Duodenal mucosa (tissue), 2 donors: ENCODE results near the gene PFKFB3.
"Not testable (repeated sequence)": the region's sequence is repeated elsewhere in the genome, so short reads cannot be mapped to it uniquely, and the experiment has no call there.

ENCODE experiments used
- H3K27ac ChIP-seq: one replicate; pipeline ENCODE4 v1.7.0; 2013; ENCODE audit warnings: low read depth, low read length
- H3K27me3 ChIP-seq, 2 donors: one replicate each; pipeline ENCODE4 v1.7.0; 2013; ENCODE audit warnings: low read length in 2 of 2, control low read depth in 1 of 2; ENCODE audit not compliant: insufficient read depth in 2 of 2, control insufficient read depth in 1 of 2
- H3K36me3 ChIP-seq, 2 donors: one replicate each; pipeline ENCODE4 v1.7.0; 2013; ENCODE audit warnings: low read length in 2 of 2, control low read depth in 1 of 2; ENCODE audit not compliant: insufficient read depth in 2 of 2, control insufficient read depth in 1 of 2
- H3K4me1 ChIP-seq, 2 donors: one replicate each; pipeline ENCODE4 v1.7.0; 2013; ENCODE audit warnings: low read length in 2 of 2, control low read depth in 1 of 2; ENCODE audit not compliant: insufficient read depth in 2 of 2, control insufficient read depth in 1 of 2
- H3K4me3 ChIP-seq, 2 donors: one replicate each; pipeline ENCODE4 v1.7.0; 2013; ENCODE audit warnings: low read length in 2 of 2, low read depth in 1 of 2
- H3K9ac ChIP-seq, 2 donors: one replicate each; pipeline ENCODE4 v1.7.0; 2013; ENCODE audit warnings: low read length in 2 of 2, low read depth in 1 of 2
- H3K9me3 ChIP-seq, 2 donors: one replicate each; pipeline ENCODE4 v1.7.0; 2013; ENCODE audit warnings: low read length in 2 of 2, control low read depth in 1 of 2; ENCODE audit not compliant: control insufficient read depth in 1 of 2

Gene PFKFB3

DNA sequence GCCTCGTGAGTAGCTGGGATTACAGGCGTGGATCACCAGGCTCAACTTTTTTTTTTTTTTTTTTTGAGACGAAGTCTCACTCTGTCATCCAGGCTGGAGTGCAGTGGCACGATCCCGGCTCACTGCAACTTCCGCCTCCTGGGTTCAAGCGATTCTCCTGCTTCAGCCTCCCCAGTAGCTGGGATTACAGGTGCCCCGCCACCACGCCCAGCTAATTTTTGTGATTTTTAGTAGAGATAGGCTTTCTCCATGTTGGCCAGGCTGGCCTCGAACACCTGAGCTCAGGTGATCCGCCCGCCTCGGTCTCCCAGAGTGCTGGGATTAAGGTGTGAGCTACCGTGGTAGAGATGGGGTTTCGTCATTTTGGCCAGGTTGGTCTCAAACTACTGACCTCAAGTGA is 36.8 kb upstream of the PFKFB3 start:
- not testable (repeated sequence) for H3K27ac ChIP-seq
- Histone ChIP-seq H3K4me1 (peaks cover 23 to 39% of the 10 kb centered on the region in 2 donors), H3K36me3 (peaks cover 3 to 11% of the 10 kb centered on the region in 2 donors)

DNA sequence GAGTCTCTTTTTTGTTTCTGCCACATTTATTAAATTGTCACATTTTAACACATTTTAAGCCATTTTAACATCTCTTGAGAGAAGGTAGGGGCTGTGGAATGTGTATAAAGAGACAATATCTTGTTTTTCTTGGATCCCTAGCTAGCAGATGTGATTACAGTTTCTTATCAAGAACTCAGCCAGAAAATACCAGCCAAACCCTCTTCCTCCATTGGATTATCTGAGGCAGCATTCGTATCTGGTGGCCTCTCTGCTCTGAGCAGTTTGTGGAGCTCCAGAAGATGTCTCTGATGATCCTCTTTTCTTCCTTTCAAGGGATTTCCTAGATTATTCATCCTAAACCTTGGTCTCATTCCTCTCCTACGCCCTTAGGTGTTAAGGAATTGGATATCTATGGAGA is 35.3 kb upstream of the PFKFB3 start:
- no peak overlapping the region for H3K4me3 ChIP-seq
- H3K27ac ChIP-seq: no peak overlapping the region
- H3K27me3 ChIP-seq: no peaks in the 10 kb centered on the region
- H3K9ac ChIP-seq: no peak overlapping the region
- peaks cover 23 to 50% of the 10 kb centered on the region in 2 donors for H3K4me1 ChIP-seq
- peaks cover 3 to 11% of the 10 kb centered on the region in 2 donors for H3K36me3 ChIP-seq
- no peaks in the 10 kb centered on the region for H3K9me3 ChIP-seq

More for the DNA sequence above, 36.8 kb upstream of the PFKFB3 start:
- not testable (repeated sequence) for H3K27me3 ChIP-seq, H3K9ac ChIP-seq, H3K4me3 ChIP-seq, H3K9me3 ChIP-seq

DNA sequence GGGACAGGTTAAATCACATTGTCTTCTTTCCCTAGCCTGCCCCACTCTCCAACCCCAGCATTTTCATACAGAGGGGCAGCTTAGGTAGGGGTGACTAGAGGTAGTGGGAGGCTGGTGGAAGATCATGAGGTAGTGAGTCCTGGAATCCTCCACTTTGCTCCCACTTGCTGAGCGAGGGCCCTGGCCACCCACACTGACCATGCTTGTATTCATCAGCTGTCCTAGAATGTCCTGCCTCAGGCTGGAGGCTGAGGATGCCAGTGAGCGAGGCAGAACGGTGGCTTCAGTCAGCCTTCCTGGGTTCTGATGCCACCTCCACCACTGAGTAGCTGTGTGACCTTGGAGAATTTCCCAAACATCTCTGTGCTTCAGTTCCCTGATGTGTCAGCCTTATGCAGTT is 34.6 kb upstream of the PFKFB3 start:
- Histone ChIP-seq H3K27ac (no peak overlapping the region), H3K4me1 (peaks cover 17 to 50% of the 10 kb centered on the region in 2 donors), H3K9me3 (no peaks in the 10 kb centered on the region)

DNA sequence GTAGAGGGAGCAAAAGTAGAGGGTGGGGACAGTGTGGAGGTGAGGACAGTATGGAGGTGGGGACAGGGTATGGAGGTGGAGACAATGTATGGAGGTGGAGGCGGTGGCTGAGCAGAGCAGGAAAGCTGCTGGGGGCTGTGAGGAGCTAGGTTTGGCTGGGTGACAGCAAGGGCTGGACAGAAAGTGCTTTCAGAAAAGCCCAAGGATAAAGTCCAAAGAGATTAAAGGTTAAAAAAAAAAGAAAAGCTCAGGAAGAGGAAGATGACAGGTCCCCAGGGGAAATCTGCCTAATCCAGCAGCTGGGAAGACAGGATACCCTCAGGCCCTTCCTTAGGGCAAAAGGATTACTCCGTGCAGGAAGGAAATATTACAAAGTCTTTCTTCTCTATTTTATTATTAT is 32.1 kb upstream of the PFKFB3 start:
- no peak overlapping the region for H3K4me3 ChIP-seq
- no peak overlapping the region for H3K9ac ChIP-seq
- H3K27ac ChIP-seq: no peak overlapping the region
- peaks cover 15 to 40% of the 10 kb centered on the region in 2 donors for H3K4me1 ChIP-seq
- H3K27me3 ChIP-seq: no peaks in the 10 kb centered on the region
- H3K36me3 ChIP-seq: peaks cover 3 to 12% of the 10 kb centered on the region in 2 donors
- H3K9me3 ChIP-seq: no peaks in the 10 kb centered on the region

More for the DNA sequence above, 34.6 kb upstream of the PFKFB3 start:
- H3K4me3 ChIP-seq: no peak overlapping the region
- H3K27me3 ChIP-seq: no peaks in the 10 kb centered on the region
- H3K9ac ChIP-seq: no peak overlapping the region
- H3K36me3 ChIP-seq: peaks cover 3 to 11% of the 10 kb centered on the region in 2 donors

DNA sequence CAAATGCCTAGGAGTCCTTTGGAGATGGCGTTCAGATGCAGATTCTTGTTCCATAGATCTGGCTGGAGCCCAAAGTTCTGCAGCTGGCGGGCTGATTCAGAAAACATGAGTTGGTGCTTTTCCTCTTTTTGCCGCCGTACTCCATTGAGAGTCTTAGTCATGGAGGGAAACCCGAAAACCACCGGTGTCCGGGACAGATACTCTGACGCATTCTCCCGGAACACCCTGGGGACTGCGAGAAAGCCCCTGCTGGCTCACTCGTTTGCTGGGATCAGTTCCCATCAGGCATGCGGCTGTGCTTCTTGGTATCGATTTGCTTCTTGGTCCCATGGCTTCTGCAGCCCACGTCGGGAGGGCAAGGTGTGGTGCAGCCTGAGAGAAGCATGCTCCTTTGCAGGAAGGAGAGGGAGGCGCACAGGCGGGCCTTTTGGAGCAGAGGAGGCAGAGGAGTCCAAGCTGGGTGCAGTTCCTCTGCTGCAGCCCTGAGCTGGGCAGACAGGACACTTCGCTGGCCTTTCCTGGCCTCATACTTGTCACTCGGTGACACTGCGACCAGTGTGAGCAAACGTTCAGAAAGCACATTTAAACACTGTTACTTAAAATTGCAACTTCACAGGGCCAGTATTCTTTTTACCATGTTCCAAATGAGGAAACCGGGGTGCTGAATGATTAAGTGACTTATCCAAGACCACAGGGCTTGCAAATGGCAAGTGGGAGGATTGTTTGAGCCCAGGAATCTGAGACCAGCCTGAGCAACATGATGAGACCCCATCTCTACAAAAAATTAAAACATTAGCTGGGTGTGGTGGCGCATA is 30.6 kb upstream of the PFKFB3 start:
- H3K4me1 ChIP-seq: peaks cover 15 to 40% of the 10 kb centered on the region in 2 donors
- H3K9ac ChIP-seq: no peak overlapping the region
- H3K4me3 ChIP-seq: peak overlapping the region in 1 of 2 donors; percentile 2
- peaks cover 3 to 11% of the 10 kb centered on the region in 2 donors for H3K36me3 ChIP-seq
- H3K27ac ChIP-seq: no peak overlapping the region
- no peaks in the 10 kb centered on the region for H3K9me3 ChIP-seq
- no peaks in the 10 kb centered on the region for H3K27me3 ChIP-seq

DNA sequence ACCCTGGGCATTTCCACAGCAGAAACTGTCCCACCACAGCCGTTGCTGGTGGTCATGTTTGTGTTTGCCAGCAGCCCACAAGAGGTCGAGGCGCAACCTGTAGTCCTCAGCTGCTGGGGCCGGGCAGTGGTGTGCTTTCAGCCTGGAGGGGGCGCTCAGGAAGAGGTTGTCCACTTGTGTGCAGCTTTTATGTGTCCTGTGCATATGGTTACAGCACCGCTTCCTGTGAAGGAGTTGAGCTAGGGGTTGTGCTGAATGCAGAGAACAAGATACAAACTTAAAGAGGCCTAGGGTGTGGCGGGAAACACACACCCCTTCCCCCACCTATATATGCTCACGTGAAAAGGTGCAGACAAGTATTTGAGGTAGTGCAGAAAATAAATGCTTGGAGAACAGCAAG is 29.5 kb upstream of the PFKFB3 start:
- H3K36me3 ChIP-seq: peaks cover 3 to 4% of the 10 kb centered on the region in 2 donors
- no peaks in the 10 kb centered on the region for H3K27me3 ChIP-seq
- H3K9ac ChIP-seq: no peak overlapping the region
- peaks cover 15 to 40% of the 10 kb centered on the region in 2 donors for H3K4me1 ChIP-seq
- H3K27ac ChIP-seq: no peak overlapping the region
- no peak overlapping the region for H3K4me3 ChIP-seq
- no peaks in the 10 kb centered on the region for H3K9me3 ChIP-seq

DNA sequence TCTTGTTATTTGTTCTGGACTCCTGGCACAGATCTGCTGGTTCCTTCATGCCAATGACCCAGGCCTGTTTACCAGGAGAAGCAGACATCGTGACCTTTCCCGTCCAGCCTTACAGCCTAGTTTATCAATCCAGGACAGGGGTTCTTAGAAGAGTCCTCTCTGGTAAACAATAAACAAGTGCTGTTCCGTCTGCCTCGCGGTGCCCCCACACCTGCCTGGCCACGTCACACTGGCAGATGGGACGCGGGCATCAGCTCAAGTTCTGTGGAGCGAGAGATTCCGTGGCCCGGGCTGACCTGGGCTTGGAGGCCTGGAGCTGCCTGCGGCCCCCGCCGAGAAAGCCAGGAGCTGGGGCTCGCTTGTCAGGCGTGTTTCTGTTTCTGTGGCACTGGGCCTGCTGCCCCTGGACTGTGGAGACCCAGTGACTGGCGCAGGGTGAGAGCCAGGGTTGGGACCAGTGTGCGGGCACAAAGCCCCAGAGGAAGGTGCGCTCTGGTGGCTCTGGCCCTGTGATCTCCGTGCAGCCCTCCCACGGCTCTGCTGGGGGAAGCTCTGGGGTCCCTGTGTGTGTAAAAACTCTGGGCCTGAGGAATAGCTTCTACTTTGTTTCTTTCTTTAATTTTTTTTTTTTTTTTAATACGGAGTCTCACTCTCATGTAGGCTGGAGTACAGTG is 28.4 kb upstream of the PFKFB3 start:
- H3K4me3 ChIP-seq: no peak overlapping the region
- H3K9ac ChIP-seq: no peak overlapping the region
- H3K27me3 ChIP-seq: no peaks in the 10 kb centered on the region
- H3K36me3 ChIP-seq: peaks cover 0 to 3% of the 10 kb centered on the region in 2 donors
- H3K27ac ChIP-seq: no peak overlapping the region
- H3K4me1 ChIP-seq: peaks cover 15 to 37% of the 10 kb centered on the region in 2 donors
- H3K9me3 ChIP-seq: no peaks in the 10 kb centered on the region

DNA sequence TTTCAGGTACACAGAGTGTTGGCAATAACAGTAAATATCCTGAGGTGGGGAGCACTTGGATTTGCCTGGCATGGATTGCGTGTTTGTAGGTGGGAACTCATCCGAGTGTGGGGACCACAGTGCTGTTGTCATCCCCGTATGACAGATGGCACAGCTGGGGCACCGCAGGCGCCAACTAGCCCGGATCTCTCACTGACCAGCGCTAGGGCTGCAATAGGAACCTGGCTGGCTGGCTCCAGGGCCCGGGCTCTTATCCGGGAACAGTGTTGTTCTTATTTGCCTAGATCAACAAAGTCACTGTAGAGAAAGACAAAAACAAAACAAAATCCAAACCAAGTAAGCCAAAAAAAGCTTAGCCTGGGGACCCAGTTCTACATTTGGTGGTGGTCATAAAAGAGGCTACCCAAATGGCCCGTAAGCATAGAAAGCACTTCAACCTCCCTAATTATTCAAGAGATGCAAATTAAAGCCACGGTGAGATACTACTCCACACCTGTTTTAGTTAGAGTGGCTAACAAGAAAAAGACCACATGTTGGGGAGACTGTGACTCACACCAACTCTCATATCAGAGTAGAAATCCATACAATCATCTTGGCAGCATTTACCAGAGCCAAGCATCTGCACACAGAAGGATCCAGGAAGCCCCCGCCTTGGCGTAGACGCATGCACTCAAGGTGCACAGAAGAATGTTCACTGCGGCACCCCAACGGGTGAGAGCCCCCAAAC is 27.2 kb upstream of the PFKFB3 start:
- H3K4me1 ChIP-seq: peaks cover 3 to 25% of the 10 kb centered on the region in 2 donors
- no peaks in the 10 kb centered on the region for H3K9me3 ChIP-seq
- H3K27ac ChIP-seq: no peak overlapping the region
- no peak overlapping the region for H3K4me3 ChIP-seq
- no peaks in the 10 kb centered on the region for H3K27me3 ChIP-seq
- H3K36me3 ChIP-seq: peaks cover 0 to 3% of the 10 kb centered on the region in 2 donors
- H3K9ac ChIP-seq: no peak overlapping the region

DNA sequence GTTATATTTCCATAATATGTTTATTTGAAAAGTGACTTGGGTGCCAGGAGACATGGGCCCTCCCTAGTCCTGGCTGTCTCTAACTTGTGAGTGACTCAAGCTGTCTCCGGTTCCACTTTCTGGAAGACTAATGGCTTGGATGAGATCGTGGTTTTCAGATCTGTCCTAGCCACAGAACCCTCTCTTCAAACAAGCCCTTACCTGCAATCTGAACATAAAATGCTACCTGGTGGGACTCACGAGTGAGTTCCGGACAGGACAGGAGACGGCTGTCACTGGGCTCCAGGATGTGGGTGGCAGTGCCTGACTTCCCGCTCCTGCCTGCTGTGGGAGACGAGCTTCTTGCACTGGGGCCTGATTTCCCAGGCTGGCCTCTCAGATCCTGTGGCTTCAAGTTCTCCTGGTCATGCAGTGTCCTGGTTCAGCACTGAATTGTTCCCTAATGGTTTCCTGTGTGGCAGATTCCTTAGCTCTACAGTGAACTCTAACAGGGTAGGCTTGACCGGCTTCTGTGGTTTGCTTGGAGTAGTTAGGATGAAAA is 26.0 kb upstream of the PFKFB3 start:
- H3K27me3 ChIP-seq: no peaks in the 10 kb centered on the region
- peaks cover 0 to 19% of the 10 kb centered on the region in 2 donors for H3K4me1 ChIP-seq
- H3K36me3 ChIP-seq: peaks cover 0 to 3% of the 10 kb centered on the region in 2 donors
- H3K9ac ChIP-seq: no peak overlapping the region
- no peaks in the 10 kb centered on the region for H3K9me3 ChIP-seq
- no peak overlapping the region for H3K27ac ChIP-seq
- no peak overlapping the region for H3K4me3 ChIP-seq
